COLO668 (cell line): Measurements from ENCODE around the gene CFAP58.
A peak's percentile ranks its signal among the peaks of the same experiment; 100 is the strongest.

Source experiments
- DNase-seq: peaks from one replicate; lab custom pipeline; 2025; ENCODE audit not compliant: unreplicated experiment; lab: John Stamatoyannopoulos, UW

CFAP58 gene

GRCh38 chr10:104353325-104354048 lies at the start of gene CFAP58:
CFAP58 (plus strand) TSS chr10:104353833; CDS start chr10:104353898, 65 bp downstream.
- DNase-seq: peak; percentile 74

- DNase-seq: no peak
These were observed 49.3 kb upstream of the CFAP58 start for GRCh38 chr10:104304356-104304745.

GRCh38 chr10:104304927-104305326 lies 48.7 kb upstream of the CFAP58 start:
- DNase-seq: no peak

GRCh38 chr10:104306897-104307296 lies 46.7 kb upstream of the CFAP58 start:
- no peak for DNase-seq

GRCh38 chr10:104307576-104308438 lies 45.8 kb upstream of the CFAP58 start:
- no peak for DNase-seq

GRCh38 chr10:104308439-104308903 lies 45.2 kb upstream of the CFAP58 start:
- no peak for DNase-seq

- no peak for DNase-seq
These were observed 43.4 kb upstream of the CFAP58 start for GRCh38 chr10:104309980-104310978.

GRCh38 chr10:104311184-104311720 lies 42.4 kb upstream of the CFAP58 start:
- no peak for DNase-seq

GRCh38 chr10:104314591-104315485 lies 38.8 kb upstream of the CFAP58 start:
- no peak for DNase-seq

- no peak for DNase-seq
These were observed 38.1 kb upstream of the CFAP58 start for GRCh38 chr10:104315486-104315921.

GRCh38 chr10:104316321-104317099 lies 37.1 kb upstream of the CFAP58 start:
- no peak for DNase-seq

GRCh38 chr10:104317269-104317710 lies 36.3 kb upstream of the CFAP58 start:
- no peak for DNase-seq

GRCh38 chr10:104317726-104318299 lies 35.8 kb upstream of the CFAP58 start:
- DNase-seq: no peak

GRCh38 chr10:104318326-104318725 lies 35.3 kb upstream of the CFAP58 start:
- DNase-seq: no peak

- no peak for DNase-seq
These were observed 34.6 kb upstream of the CFAP58 start for GRCh38 chr10:104318810-104319741.

GRCh38 chr10:104321226-104321625 lies 32.4 kb upstream of the CFAP58 start:
- DNase-seq: no peak

GRCh38 chr10:104321725-104322415 lies 31.8 kb upstream of the CFAP58 start:
- no peak for DNase-seq
